HL-60 (cell line): ENCODE measurements around the gene ABL2.
A peak's percentile ranks its signal among the peaks of the same experiment; 100 is the strongest.

ENCODE experiments used
- DNase-seq, 2 experiments: peaks; one replicate each; pipeline ENCODE4 v3.0.0-alpha.2; 2010 to 2020; ENCODE audit warnings: low read depth in 1 of 2, low spot score in 1 of 2
- H3K27ac ChIP-seq: fragments of 250-450 bp; sonication (Bioruptor Pico); replicated peaks from 2 replicates; pipeline ENCODE4 v1.5.1; 2020; ENCODE audit warnings: mild to moderate bottlenecking, moderate library complexity
- H3K27me3 ChIP-seq: fragments of 250-450 bp; sonication (Bioruptor Pico); 2 replicates; pipeline ENCODE4 v1.5.1; 2021; ENCODE audit warnings: mild to moderate bottlenecking, moderate library complexity; ENCODE audit not compliant: insufficient read depth, poor library complexity, severe bottlenecking
- H3K4me3 ChIP-seq: replicated peaks from 2 replicates; pipeline ENCODE4 v1.5.1; 2011; ENCODE audit warnings: mild to moderate bottlenecking, control low read depth, low read length; ENCODE audit not compliant: insufficient read depth
- CTCF ChIP-seq: IDR thresholded peaks from one replicate; pipeline ENCODE4 v1.5.1; 2011; ENCODE audit warnings: low read length, control low read depth, inconsistent platforms; ENCODE audit not compliant: insufficient read depth
- GABPA ChIP-seq: IDR thresholded peaks from 2 replicates; pipeline ENCODE4 v1.6.1; 2012; ENCODE audit warnings: low read depth
- POLR2AphosphoS5 ChIP-seq: IDR thresholded peaks from 2 replicates; pipeline ENCODE4 v1.6.1; 2012; ENCODE audit warnings: low read depth
- SPI1 ChIP-seq: IDR thresholded peaks from 2 replicates; pipeline ENCODE4 v1.6.1; 2012; ENCODE audit warnings: low read depth, mild to moderate bottlenecking, borderline replicate concordance
- TF ChIP-seq, protein P1 (sequence below): IDR thresholded peaks from 2 replicates; pipeline ENCODE4 v1.6.1; 2012; ENCODE audit warnings: low read depth; ENCODE audit not compliant: insufficient replicate concordance

ABL2 gene

DNA sequence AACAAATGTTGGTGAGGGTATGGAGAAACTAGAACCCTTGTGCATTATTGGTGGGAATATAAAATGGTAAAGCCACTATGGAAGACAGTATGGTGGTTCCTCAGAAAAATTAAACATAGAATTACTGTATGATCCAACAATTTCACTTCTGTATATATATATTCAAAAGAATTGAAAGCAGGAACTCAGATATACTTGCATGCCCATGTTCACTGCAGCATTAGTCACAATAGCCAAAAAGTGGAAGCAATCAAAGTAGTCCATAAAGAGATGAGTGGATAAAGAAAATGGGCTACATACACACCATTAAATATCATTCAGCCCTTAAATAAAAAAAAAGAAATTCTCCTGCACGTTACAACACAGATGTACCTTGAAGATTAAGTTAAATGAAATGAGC lies 34.1 kb downstream of the ABL2 start:
- no peak for TF ChIP-seq CTCF
- no peak for TF ChIP-seq POLR2AphosphoS5
- TF ChIP-seq, protein P1, sequence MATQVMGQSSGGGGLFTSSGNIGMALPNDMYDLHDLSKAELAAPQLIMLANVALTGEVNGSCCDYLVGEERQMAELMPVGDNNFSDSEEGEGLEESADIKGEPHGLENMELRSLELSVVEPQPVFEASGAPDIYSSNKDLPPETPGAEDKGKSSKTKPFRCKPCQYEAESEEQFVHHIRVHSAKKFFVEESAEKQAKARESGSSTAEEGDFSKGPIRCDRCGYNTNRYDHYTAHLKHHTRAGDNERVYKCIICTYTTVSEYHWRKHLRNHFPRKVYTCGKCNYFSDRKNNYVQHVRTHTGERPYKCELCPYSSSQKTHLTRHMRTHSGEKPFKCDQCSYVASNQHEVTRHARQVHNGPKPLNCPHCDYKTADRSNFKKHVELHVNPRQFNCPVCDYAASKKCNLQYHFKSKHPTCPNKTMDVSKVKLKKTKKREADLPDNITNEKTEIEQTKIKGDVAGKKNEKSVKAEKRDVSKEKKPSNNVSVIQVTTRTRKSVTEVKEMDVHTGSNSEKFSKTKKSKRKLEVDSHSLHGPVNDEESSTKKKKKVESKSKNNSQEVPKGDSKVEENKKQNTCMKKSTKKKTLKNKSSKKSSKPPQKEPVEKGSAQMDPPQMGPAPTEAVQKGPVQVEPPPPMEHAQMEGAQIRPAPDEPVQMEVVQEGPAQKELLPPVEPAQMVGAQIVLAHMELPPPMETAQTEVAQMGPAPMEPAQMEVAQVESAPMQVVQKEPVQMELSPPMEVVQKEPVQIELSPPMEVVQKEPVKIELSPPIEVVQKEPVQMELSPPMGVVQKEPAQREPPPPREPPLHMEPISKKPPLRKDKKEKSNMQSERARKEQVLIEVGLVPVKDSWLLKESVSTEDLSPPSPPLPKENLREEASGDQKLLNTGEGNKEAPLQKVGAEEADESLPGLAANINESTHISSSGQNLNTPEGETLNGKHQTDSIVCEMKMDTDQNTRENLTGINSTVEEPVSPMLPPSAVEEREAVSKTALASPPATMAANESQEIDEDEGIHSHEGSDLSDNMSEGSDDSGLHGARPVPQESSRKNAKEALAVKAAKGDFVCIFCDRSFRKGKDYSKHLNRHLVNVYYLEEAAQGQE: no peak
- no peak for TF ChIP-seq GABPA
- Histone ChIP-seq H3K4me3 (no peak overlapping the region), H3K27ac (no peak overlapping the region), H3K27me3 (no peaks in the 10 kb centered on the region)
- DNase-seq: no peak

DNA sequence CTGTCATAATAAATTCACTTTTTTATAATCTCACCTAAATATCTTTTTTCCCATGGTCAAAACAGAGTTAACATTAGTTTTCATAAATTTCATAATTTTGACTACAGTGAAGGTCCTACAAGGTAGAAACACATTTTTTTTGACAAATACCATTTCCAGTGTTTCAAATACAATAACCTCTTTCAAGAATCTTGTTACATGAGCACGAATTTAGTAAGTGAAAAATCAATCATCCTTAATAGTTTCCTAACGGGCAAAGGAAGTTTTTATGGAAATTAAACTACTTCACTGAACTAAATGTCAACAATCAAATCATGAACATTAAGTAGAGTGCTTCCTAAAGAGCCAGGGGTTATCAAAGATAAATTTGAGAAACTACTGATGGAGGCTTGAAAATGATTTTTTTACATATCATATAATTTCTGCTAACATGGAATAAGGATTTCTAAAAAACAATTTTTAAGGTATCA lies 35.4 kb downstream of the ABL2 start:
- DNase-seq: no peak
- TF ChIP-seq GABPA: no peak
- TF ChIP-seq SPI1: no peak
- TF ChIP-seq POLR2AphosphoS5: no peak
- TF ChIP-seq CTCF: no peak
- TF ChIP-seq, protein P1: no peak
- Histone ChIP-seq H3K27ac (no peak overlapping the region), H3K27me3 (no peaks in the 10 kb centered on the region), H3K4me3 (no peak overlapping the region)

GRCh38 chr1:179190861-179191260 lies 38.6 kb downstream of the ABL2 start:
- TF ChIP-seq CTCF: no peak
- TF ChIP-seq SPI1: peak; percentile 15; the same call in 1 of the 2 replicates
- TF ChIP-seq, protein P1: no peak
- no peak overlapping the region for H3K4me3 ChIP-seq
- DNase-seq: peak in 1 of 2 experiments; percentile 4

More at GRCh38 chr1:179190861-179191260, 38.6 kb downstream of the ABL2 start:
- no peaks in the 10 kb centered on the region for H3K27me3 ChIP-seq
- no peak overlapping the region for H3K27ac ChIP-seq
